Ovary (tissue), 9 donors: ENCODE measurements around the gene MAG. TPM values are rescaled to one million over a fixed set of nuclear protein-coding genes. Genes with fewer than 3 reads are reported as not detected.

Experiments used
- DNase-seq, 5 donors: peaks; one replicate each; pipeline ENCODE4 v3.0.0-alpha.2; 2019 to 2020
- H3K27ac ChIP-seq, 2 donors: fragments of 200-600 bp; one replicate each; pipeline versions ENCODE4 v1.5.1 to v1.8.0; 2019 to 2022
- H3K27me3 ChIP-seq: fragments of 200-600 bp; one replicate; pipeline ENCODE4 v1.8.0; 2022
- H3K36me3 ChIP-seq: fragments of 200-600 bp; sonication (generic); one replicate; pipeline ENCODE4 v1.5.1; 2019
- H3K4me1 ChIP-seq: one replicate; pipeline ENCODE4 v1.8.1; 2013; ENCODE audit warnings: mild to moderate bottlenecking, moderate library complexity; ENCODE audit not compliant: insufficient read depth
- H3K4me3 ChIP-seq: fragments of 200-600 bp; sonication (generic); one replicate; pipeline ENCODE4 v1.5.1; 2017
- H3K9me3 ChIP-seq, 2 donors: fragments of 200-600 bp in 1 of 2; sonication (generic) in 1 of 2; one replicate each; pipeline versions ENCODE4 v1.5.1 to v1.8.1; 2013 to 2019; ENCODE audit warnings: mild to moderate bottlenecking in 1 of 2, moderate library complexity in 1 of 2
- CTCF ChIP-seq, 3 donors: fragments of 450-650 bp in 2 of 3; fragments of 200-600 bp in 1 of 3; IDR thresholded peaks; one replicate each; pipeline versions ENCODE4 v1.5.1 to v1.8.0; 2016 to 2022; ENCODE audit warnings: antibody characterized with exemption in 3 of 3, mild to moderate bottlenecking in 1 of 3
- EP300 ChIP-seq: sonication (generic); formaldehyde crosslinking; IDR thresholded peaks from one replicate; pipeline ENCODE4 v1.6.1; 2017; ENCODE audit warnings: antibody characterized with exemption
- POLR2A ChIP-seq: fragments of 450-650 bp; IDR thresholded peaks from one replicate; pipeline ENCODE4 v1.6.1; 2017; ENCODE audit warnings: antibody characterized with exemption, mild to moderate bottlenecking, moderate library complexity
- WGBS, 3 donors: extraction: QIAGEN DNeasy Blood & Tissue Kit in 1 of 3; methylation state at CpG; one replicate each; pipeline versions ENCODE4 v1.1.5 to v1.1.7; 2013 to 2017; 5-methylcytosine and 5-hydroxymethylcytosine counted together
- intact Hi-C, 4 donors: fragments of 100-400 bp; cut with DNase I; formaldehyde crosslinking; loops; one replicate each; pipeline versions ENCODE4 v1.11.0 to v1.15.1; 2022 to 2023
- polyA plus RNA-seq, 2 donors: library from polyadenylated mRNA; stranded (reverse); fragments of 200-250 nt in 1 of 2; fragments of 350-450 nt in 1 of 2; fragmentation: Illumina TruSeq in 1 of 2; extraction: RNeasy Lipid Tissue Mini Kit (QIAGEN cat#74804) in 1 of 2; gene quantifications; one replicate each; pipeline ENCODE4 v1.2.3, GENCODE V29; 2013 to 2014
- total RNA-seq, 7 donors: library from RNA; depleted of rRNA in 2 of 7; stranded (reverse); fragments of >200 nt in 2 of 7; fragmentation: NEBNext Ultra II Directional in 3 of 7; extraction: Animal tissue kit (Norgen Biotek cat#: 25700) in 3 of 7; gene quantifications; one replicate each; pipeline versions ENCODE4 v1.1.0 to v1.2.4, GENCODE V29; 2016 to 2023
- donor health status: DM: no; HTN: no; CAD: no; lungs with moderate emphysema.
- donor health status: DM: no; HTN: no; CAD: no.
- donor health status: Bipolar disorder and iron deficiency.
- donor health status: DM: yes; HTN: yes; CAD: no.
- donor health status: DM: no; HTN: no; CAD: no.
- donor health status: DM: yes; HTN: yes; CAD: no.

MAG gene
- total and polyA plus RNA-seq, 9 donors = 1.1 to 146 (median 94.2) TPM

GRCh38 chr19:35334144-35334753, 42.3 kb downstream of the MAG start:
- intact Hi-C loops = no loop called here
- no peaks in the 10 kb centered on the region for H3K27me3 ChIP-seq
- 85 to 88% (median 87%) methylated on average over 10 of the region's 10 CpGs for whole genome bisulfite sequencing, 3 donors
- DNase-seq = no peak
- no peaks in the 10 kb centered on the region for H3K9me3 ChIP-seq
- TF ChIP-seq CTCF (IDR thresholded peaks at IDR 0.05) = no peak
- no peak for TF ChIP-seq EP300
- TF ChIP-seq POLR2A = no peak
- H3K4me1 ChIP-seq = no peaks in the 10 kb centered on the region
- no peak overlapping the region for H3K4me3 ChIP-seq
- no peaks in the 10 kb centered on the region for H3K36me3 ChIP-seq
- no peak overlapping the region for H3K27ac ChIP-seq

GRCh38 chr19:35336166-35336955, 44.4 kb downstream of the MAG start:
- intact Hi-C loops = no loop called here
- no peaks in the 10 kb centered on the region for H3K36me3 ChIP-seq
- no peak for TF ChIP-seq CTCF (IDR thresholded peaks at IDR 0.05)
- no peak for TF ChIP-seq POLR2A
- TF ChIP-seq EP300 = no peak
- H3K9me3 ChIP-seq = no peaks in the 10 kb centered on the region
- no peak overlapping the region for H3K27ac ChIP-seq
- H3K4me3 ChIP-seq = no peak overlapping the region
- 89 to 92% (median 89%) methylated on average over 21 of the region's 21 CpGs for whole genome bisulfite sequencing, 3 donors
- no peaks in the 10 kb centered on the region for H3K4me1 ChIP-seq
- H3K27me3 ChIP-seq = no peaks in the 10 kb centered on the region
- DNase-seq = no peak

- Histone ChIP-seq H3K9me3 (no peaks in the 10 kb centered on the region), H3K36me3 (no peaks in the 10 kb centered on the region), H3K27me3 (no peaks in the 10 kb centered on the region), H3K4me3 (no peak overlapping the region), H3K27ac (no peak overlapping the region), H3K4me1 (no peaks in the 10 kb centered on the region)
- 66 to 80% (median 67%) methylated on average over 25 of the region's 25 CpGs for WGBS, 3 donors
- intact Hi-C loops = no loop called here
- DNase-seq = no peak
- TF ChIP-seq POLR2A = no peak
- no peak for TF ChIP-seq CTCF (IDR thresholded peaks at IDR 0.05)
- no peak for TF ChIP-seq EP300
Observed at GRCh38 chr19:35337097-35337983, 45.4 kb downstream of the MAG start.

- Histone ChIP-seq H3K27me3 (no peaks in the 10 kb centered on the region), H3K4me3 (no peak overlapping the region), H3K4me1 (no peaks in the 10 kb centered on the region), H3K36me3 (no peaks in the 10 kb centered on the region), H3K9me3 (no peaks in the 10 kb centered on the region), H3K27ac (no peak overlapping the region)
- no peak for TF ChIP-seq POLR2A
- TF ChIP-seq EP300 = no peak
- TF ChIP-seq CTCF (IDR thresholded peaks at IDR 0.05) = no peak
- DNase-seq = no peak
- intact Hi-C loops = no loop called here
- 78 to 83% (median 80%) methylated on average over 13 of the region's 13 CpGs for WGBS, 3 donors
Observed at GRCh38 chr19:35337984-35338296, 46.0 kb downstream of the MAG start.
